ENCODE measurements around the gene RAC2. TPM values are rescaled to one million over a fixed set of nuclear protein-coding genes. Genes with fewer than 3 reads are reported as not detected.

RAC2 gene
- total RNA-seq, 1 donor from 2014 or later: 519 TPM

- H3K4me1 Mint-ChIP-seq: peaks cover 83% of the 10 kb centered on the region
- H3K9me3 Mint-ChIP-seq: no peaks in the 10 kb centered on the region
- peak; percentile 83 for DNase-seq
- H3K4me3 Mint-ChIP-seq: peak overlapping the region; percentile 79
- no peaks in the 10 kb centered on the region for H3K27me3 Mint-ChIP-seq
- peak overlapping the region; percentile 95 for H3K27ac Mint-ChIP-seq
- intact Hi-C loops (cut with micrococcal nuclease): loop anchor here (2.0 to 10.0 kb wide), 6 partner anchors 33 to 897 kb away; partner anchors contain the start of gene CYTH4
- peaks cover 82% of the 10 kb centered on the region for H3K36me3 Mint-ChIP-seq (ENCODE audit: low read depth)
Observed at GRCh38 chr22:37231406-37232139, 12.5 kb downstream of the RAC2 start.

GRCh38 chr22:37230673-37231405 lies 13.2 kb downstream of the RAC2 start:
- H3K4me3 Mint-ChIP-seq: peak overlapping the region; percentile 79

GRCh38 chr22:37229805-37230672 lies 14.0 kb downstream of the RAC2 start:
- Mint-ChIP-seq H3K9me3 (no peaks in the 10 kb centered on the region), H3K27me3 (no peaks in the 10 kb centered on the region), H3K4me3 (peak overlapping the region; percentile 79), H3K4me1 (peaks cover 82% of the 10 kb centered on the region), H3K27ac (peak overlapping the region; percentile 95), H3K36me3 (ENCODE audit: low read depth) (peaks cover 82% of the 10 kb centered on the region)
- intact Hi-C loops (cut with micrococcal nuclease): loop anchor here (1.0 to 10.0 kb wide), 11 partner anchors 8 to 895 kb away; partner anchors contain the start of gene CYTH4
- DNase-seq: peak; percentile 96

More at GRCh38 chr22:37230673-37231405, 13.2 kb downstream of the RAC2 start:
- peak overlapping the region; percentile 95 for H3K27ac Mint-ChIP-seq
- H3K27me3 Mint-ChIP-seq: no peaks in the 10 kb centered on the region
- H3K36me3 Mint-ChIP-seq (ENCODE audit: low read depth): peaks cover 81% of the 10 kb centered on the region
- intact Hi-C loops (cut with micrococcal nuclease): loop anchor here (1.0 to 10.0 kb wide), 10 partner anchors 7 to 896 kb away; partner anchors contain the start of gene CYTH4
- peak; percentile 92 for DNase-seq
- no peaks in the 10 kb centered on the region for H3K9me3 Mint-ChIP-seq
- H3K4me1 Mint-ChIP-seq: peaks cover 82% of the 10 kb centered on the region

GRCh38 chr22:37229012-37229804 lies 14.9 kb downstream of the RAC2 start:
- Mint-ChIP-seq H3K4me1 (peaks cover 83% of the 10 kb centered on the region), H3K27me3 (no peaks in the 10 kb centered on the region), H3K9me3 (no peaks in the 10 kb centered on the region), H3K27ac (peak overlapping the region; percentile 95), H3K4me3 (peak overlapping the region; percentile 79), H3K36me3 (ENCODE audit: low read depth) (peaks cover 83% of the 10 kb centered on the region)
- DNase-seq: peak; percentile 82
- intact Hi-C loops (cut with micrococcal nuclease): loop anchor here (5.0 kb wide), 1 partner anchor 33 kb away; no protein-coding TSS in a partner anchor

GRCh38 chr22:37228106-37229011 lies 15.7 kb downstream of the RAC2 start:
- Mint-ChIP-seq H3K4me3 (peak overlapping the region; percentile 79), H3K27ac (peak overlapping the region; percentile 95), H3K27me3 (no peaks in the 10 kb centered on the region), H3K36me3 (ENCODE audit: low read depth) (peaks cover 85% of the 10 kb centered on the region), H3K9me3 (no peaks in the 10 kb centered on the region), H3K4me1 (peaks cover 84% of the 10 kb centered on the region)
- peak; percentile 82 for DNase-seq
- intact Hi-C loops (cut with micrococcal nuclease): loop anchor here (5.0 kb wide), 1 partner anchor 34 kb away; no protein-coding TSS in a partner anchor

GRCh38 chr22:37226514-37226913 lies 17.6 kb downstream of the RAC2 start:
- Mint-ChIP-seq H3K9me3 (no peaks in the 10 kb centered on the region), H3K36me3 (ENCODE audit: low read depth) (peaks cover 87% of the 10 kb centered on the region), H3K4me3 (no peak overlapping the region), H3K4me1 (peaks cover 87% of the 10 kb centered on the region), H3K27me3 (no peaks in the 10 kb centered on the region), H3K27ac (peak overlapping the region; percentile 96)
- intact Hi-C loops (cut with micrococcal nuclease): loop anchor here (5.0 kb wide), 1 partner anchor 36 kb away; no protein-coding TSS in a partner anchor
- DNase-seq: no peak

GRCh38 chr22:37226087-37226486 lies 18.0 kb downstream of the RAC2 start:
- H3K4me3 Mint-ChIP-seq: no peak overlapping the region
- H3K4me1 Mint-ChIP-seq: peaks cover 87% of the 10 kb centered on the region
- no peaks in the 10 kb centered on the region for H3K27me3 Mint-ChIP-seq
- H3K27ac Mint-ChIP-seq: peak overlapping the region; percentile 96
- peaks cover under 1% of the 10 kb centered on the region for H3K9me3 Mint-ChIP-seq
- intact Hi-C loops (cut with micrococcal nuclease): loop anchor here (5.0 kb wide), 1 partner anchor 36 kb away; no protein-coding TSS in a partner anchor
- peaks cover 87% of the 10 kb centered on the region for H3K36me3 Mint-ChIP-seq (ENCODE audit: low read depth)
- no peak for DNase-seq

- Mint-ChIP-seq H3K4me3 (peak overlapping the region; percentile 6), H3K9me3 (peaks cover 6% of the 10 kb centered on the region), H3K27me3 (no peaks in the 10 kb centered on the region), H3K27ac (peak overlapping the region; percentile 96), H3K4me1 (peaks cover 87% of the 10 kb centered on the region), H3K36me3 (ENCODE audit: low read depth) (peaks cover 88% of the 10 kb centered on the region)
- intact Hi-C loops (cut with micrococcal nuclease): loop anchor here (5.0 kb wide), 1 partner anchor 37 kb away; no protein-coding TSS in a partner anchor
- peak; percentile 72 for DNase-seq
Observed at GRCh38 chr22:37225481-37225880, 18.6 kb downstream of the RAC2 start.

- DNase-seq: no peak
- peak overlapping the region; percentile 67 for H3K4me3 Mint-ChIP-seq
- no peaks in the 10 kb centered on the region for H3K27me3 Mint-ChIP-seq
- peaks cover 6% of the 10 kb centered on the region for H3K9me3 Mint-ChIP-seq
- intact Hi-C loops (cut with micrococcal nuclease): loop anchor here (5.0 kb wide), 2 partner anchors 37 to 838 kb away; partner anchors contain the start of gene MYH9
- peaks cover 87% of the 10 kb centered on the region for H3K4me1 Mint-ChIP-seq
- peaks cover 90% of the 10 kb centered on the region for H3K36me3 Mint-ChIP-seq (ENCODE audit: low read depth)
- peak overlapping the region; percentile 96 for H3K27ac Mint-ChIP-seq
Observed at GRCh38 chr22:37224757-37225420, 19.2 kb downstream of the RAC2 start.

GRCh38 chr22:37223965-37224551 lies 20.0 kb downstream of the RAC2 start:
- peak; percentile 79 for DNase-seq
- no peaks in the 10 kb centered on the region for H3K27me3 Mint-ChIP-seq
- H3K9me3 Mint-ChIP-seq: peaks cover 6% of the 10 kb centered on the region
- H3K36me3 Mint-ChIP-seq (ENCODE audit: low read depth): peaks cover 87% of the 10 kb centered on the region
- H3K4me3 Mint-ChIP-seq: peak overlapping the region; percentile 67
- peak overlapping the region; percentile 96 for H3K27ac Mint-ChIP-seq
- H3K4me1 Mint-ChIP-seq: peaks cover 86% of the 10 kb centered on the region
- intact Hi-C loops (cut with micrococcal nuclease): loop anchor here (5.0 kb wide), 1 partner anchor 837 kb away; the partner anchor contains the start of gene MYH9

- Mint-ChIP-seq H3K36me3 (ENCODE audit: low read depth) (peaks cover 80% of the 10 kb centered on the region), H3K27ac (peak overlapping the region; percentile 96), H3K9me3 (peaks cover 6% of the 10 kb centered on the region), H3K4me3 (peak overlapping the region; percentile 83), H3K27me3 (no peaks in the 10 kb centered on the region), H3K4me1 (peaks cover 85% of the 10 kb centered on the region)
- intact Hi-C loops (cut with micrococcal nuclease): loop anchor here (1.0 to 5.0 kb wide), 2 partner anchors 8 to 835 kb away; partner anchors contain the start of gene MYH9
- DNase-seq: peak; percentile 88
Observed at GRCh38 chr22:37222440-37222971, 21.6 kb downstream of the RAC2 start.

Measured in activated CD4-positive, alpha-beta T cell treated with anti-CD3 and anti-CD28 coated beads, Interleukin-2, amount 10 ng/mL, durations not matched to agents 24 days and 14 days (primary cell).